Inflammatory macrophage treated with lipopolysaccharide for 4 hours (primary cell): ENCODE results near the gene TCHP.
"Not testable (repeated sequence)": the region's sequence is repeated elsewhere in the genome, so short reads cannot be mapped to it uniquely, and the experiment has no call there.

Source experiments
- DNase-seq: peaks from one replicate; pipeline ENCODE4 v3.0.0-alpha.2; 2020

The TCHP gene

DNA sequence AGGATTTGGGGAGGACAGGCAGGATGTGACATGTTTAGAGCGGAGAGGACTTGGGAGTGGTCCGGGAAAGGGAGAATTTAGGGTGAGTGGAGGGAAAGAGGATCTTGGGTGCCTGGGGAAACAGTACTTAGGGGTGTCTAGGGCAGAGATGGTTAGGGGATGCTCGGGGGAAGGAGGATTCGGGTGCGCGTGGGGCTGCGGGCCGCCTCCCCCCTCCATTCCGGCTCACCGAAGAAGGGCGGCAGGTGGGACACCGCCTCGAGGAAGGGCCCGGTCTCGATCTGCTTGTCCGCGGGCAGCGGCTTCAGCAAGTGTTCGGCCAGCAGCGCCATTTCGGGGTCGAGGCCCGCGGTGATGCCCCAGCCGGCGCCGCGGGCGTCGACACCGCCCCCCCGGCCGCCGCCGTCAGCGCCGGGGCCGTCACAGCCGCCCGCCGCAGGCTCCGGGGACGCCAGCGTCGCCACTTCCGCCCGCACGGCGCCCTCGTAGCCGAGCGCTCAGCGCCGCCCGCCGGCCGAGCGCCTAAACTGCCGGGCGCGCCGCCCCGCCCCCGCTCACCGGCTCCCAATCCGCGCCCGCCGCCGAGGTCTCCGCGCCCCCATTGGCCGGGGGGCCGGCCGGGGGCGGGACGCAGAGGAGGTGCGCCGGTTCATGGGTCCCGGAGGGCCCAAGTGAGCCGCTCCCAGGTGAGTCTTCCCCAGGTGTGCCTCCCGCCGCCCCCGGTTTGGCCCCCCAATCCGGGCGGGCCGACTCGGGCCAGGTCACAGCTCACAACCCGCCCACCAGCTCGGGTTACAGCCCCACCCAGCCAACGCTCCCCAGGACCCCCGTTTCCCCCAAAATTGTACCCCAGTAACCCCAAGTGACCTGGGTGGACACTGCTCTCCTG is 19.8 kb upstream of the TCHP start, which contains the start of gene GLTP:
TSS of gene GLTP (minus strand) at position 499 of the 889 bp plus-strand sequence. CDS start at position 332, 167 bp downstream.
- DNase-seq, result peak; percentile 93

DNA sequence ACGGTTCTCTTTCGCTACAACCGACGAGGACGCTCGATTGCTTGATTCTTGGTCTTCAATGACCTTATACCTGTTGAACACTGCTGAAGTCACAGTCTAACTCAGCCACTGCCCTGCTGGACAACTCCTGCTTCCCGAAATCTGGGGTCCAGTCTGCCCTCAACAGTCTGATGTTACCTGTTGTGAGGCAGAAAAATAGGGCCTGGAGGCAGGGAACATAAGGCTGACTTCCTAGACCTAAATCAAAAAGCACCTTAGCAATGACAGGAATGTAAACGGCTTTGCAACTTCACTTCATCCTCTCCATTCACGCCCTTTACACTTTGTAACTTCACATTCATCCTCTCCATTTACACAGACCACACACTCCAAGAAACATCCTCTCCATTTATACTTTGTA is 19.1 kb upstream of the TCHP start:
- no peak for DNase-seq

DNA sequence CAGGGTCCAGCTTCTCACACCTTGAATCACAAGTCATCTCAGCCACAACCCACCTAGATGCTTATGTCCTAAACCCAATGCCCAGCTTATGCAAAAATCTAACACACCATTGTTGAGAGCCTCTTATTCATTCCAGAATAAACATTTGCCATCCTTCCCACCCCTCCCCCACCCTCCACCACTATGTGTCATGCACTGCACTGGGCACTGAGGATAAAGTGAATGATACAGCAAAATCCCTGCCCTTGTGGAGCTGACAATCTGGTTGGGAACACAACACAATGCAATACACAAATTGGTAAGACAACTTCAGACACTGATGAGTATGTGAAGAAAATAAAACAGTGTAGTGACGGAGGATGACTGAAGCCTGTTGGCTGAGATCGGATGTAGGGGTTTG is 18.3 kb upstream of the TCHP start:
- no peak for DNase-seq

DNA sequence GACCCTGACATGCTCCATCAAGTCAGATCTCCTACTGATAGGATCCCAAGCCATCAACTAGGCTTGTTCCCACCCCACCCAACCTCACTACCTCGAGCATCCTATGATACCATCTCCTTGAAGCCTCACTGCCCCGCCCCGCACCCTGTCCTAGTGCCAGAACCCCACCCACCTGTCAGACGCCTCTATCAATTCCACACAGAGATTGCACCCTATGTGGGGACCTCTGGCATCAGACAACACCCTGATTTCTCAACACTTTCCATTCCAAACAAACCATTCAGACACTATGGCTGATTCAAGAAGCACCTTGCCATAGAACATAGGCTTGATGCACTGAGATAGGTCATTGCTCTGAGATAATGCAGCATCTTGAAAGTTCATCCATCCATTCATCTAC is 16.6 kb upstream of the TCHP start:
- DNase-seq, result no peak

DNA sequence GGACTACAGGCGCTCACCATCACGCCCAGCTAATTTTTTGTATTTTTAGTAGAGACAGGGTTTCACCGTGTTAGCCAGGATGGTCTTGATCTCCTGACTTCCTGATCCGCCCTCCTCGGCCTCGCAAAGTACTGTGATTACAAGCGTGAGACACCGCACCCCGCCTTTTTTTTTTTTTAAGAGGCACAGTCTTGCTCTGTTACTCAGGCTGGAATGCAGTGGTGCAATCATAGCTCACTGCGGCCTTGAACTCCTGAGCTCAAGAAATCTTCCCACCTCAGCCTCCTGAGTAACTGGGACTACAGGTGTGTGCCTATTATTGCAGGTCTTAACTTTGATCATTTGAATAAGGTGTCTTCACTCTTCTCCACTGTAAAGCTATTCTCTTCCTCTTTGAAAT is 14.5 kb upstream of the TCHP start:
- DNase-seq, result no peak

DNA sequence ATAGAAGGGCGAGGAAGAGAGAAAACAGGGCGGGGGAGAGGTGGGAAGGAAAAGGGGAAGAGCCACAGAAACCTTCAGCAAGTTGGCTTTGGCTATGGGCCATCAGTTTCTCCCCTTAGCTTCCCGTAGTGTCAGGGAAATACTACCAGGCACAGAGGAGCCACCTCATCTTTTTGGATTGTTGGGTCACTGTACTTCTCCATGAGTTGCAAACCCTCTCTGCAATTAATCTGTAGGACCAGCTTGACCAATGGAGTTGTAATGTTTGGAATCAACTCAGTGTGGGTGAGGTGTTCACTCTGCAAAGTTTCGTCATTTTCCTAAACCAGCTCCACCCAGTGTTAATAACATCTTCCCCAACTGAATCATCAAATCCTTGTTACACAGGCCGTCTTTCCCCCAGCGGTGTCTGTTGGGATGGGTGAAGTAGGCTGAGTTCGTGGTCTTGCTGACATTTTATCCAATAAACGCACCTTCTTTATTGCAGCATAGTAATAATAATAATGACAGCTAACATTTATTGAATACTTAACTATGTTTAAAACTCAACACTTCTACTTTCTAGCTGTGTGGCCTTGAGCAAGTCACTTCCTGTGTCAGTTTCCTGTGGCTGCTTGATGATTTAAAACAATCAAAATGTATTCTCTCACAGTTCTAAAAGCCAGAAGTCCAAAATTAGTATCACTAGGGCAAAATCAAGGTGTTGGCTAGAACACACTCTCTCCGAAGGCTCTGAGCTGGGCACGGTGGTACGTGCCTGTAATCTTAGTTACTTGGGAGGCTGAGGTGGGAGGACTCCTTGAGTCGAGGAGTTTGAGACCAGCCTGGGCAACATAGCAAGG is 11.7 kb upstream of the TCHP start:
- DNase-seq, result peak; percentile 92

DNA sequence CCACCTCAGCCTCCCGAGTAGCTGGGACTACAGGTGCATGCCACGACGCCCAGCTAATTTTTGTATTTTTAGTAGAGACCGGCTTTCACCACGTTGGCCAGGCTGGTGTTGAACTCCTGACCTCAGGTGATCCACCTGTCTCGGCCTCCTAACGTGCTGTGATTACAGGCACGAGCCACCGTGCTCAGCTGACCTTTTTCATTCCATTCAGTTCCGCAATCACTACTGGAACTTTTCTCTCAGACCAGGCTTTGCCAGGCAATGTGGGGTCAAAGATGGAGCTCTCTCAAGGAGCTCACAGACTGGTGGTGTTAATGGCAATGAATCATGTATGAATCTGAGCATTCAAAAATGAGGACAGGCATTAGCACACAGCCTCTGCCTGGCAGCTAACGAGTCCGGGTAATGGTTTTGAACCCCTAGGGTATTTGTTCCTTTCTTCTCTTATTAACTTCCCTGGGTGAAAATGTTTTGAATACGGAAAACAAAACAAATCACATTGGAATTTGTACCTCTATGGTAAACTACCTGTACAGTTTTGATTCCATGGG is 9.4 kb upstream of the TCHP start:
- no peak for DNase-seq

DNA sequence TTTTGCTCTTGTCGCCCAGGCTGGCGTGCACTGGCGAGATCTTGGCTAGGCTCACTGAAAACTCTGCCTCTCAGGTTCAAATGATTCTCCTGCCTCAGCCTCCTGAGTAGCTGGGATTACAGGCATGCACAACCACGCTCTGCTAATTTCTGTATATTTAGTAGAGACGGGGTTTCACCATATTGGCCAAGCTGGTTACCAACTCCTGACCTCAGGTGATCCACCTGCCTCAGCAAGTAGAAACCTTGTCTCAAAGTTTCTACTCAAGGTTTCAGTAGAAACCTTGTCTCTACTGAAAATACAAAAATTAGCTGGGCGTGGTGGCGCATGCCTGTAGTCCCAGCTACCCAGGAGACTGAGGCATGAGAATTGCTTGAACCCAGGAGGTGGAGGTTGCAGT is 8.3 kb upstream of the TCHP start:
- not testable (repeated sequence) for DNase-seq

DNA sequence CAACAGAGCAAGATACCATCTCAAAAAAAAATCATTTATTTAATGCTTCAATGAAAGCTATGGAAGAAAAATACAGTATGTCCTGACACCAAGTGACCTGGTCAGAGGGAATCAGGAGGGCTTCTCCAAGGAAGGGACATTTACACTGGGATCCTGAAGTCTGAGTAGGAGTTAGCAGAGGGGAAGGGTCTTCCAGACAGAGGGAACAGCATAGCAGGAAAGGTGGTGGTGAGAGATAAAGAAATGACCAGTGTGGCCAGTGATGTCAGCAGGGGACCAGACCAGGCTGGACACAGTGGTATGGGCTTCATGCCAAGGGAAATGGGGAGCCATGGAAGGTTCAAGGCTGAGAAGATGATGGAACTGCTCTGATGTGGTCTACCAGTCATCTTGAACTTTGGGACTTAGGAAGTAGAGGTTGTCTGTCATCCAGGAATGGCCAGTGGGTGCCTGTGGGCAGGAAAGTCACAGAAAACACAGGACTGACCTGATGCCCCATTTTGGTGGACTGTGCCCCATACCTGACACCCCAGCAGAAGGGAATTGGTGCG is 7.8 kb upstream of the TCHP start:
- no peak for DNase-seq

DNA sequence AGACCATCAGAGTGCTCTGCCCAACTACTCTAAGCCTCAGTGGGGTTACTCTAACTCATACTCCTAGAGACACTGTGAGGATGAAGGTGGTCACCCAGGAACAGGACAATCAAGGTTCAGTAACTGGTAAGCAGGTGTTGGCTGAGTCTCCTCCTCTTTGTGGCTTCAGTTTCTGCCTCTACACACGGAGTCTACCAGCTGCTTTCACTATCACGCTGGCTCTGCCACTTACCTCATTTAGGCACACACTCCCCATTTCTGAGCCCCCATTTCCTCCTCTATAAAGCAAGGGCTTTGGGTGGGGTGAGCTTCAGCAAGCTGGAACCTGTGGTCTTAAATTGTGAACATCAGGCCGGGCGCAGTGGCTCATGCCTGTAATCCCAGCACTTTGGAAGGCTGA is 7.3 kb upstream of the TCHP start:
- DNase-seq, result no peak

DNA sequence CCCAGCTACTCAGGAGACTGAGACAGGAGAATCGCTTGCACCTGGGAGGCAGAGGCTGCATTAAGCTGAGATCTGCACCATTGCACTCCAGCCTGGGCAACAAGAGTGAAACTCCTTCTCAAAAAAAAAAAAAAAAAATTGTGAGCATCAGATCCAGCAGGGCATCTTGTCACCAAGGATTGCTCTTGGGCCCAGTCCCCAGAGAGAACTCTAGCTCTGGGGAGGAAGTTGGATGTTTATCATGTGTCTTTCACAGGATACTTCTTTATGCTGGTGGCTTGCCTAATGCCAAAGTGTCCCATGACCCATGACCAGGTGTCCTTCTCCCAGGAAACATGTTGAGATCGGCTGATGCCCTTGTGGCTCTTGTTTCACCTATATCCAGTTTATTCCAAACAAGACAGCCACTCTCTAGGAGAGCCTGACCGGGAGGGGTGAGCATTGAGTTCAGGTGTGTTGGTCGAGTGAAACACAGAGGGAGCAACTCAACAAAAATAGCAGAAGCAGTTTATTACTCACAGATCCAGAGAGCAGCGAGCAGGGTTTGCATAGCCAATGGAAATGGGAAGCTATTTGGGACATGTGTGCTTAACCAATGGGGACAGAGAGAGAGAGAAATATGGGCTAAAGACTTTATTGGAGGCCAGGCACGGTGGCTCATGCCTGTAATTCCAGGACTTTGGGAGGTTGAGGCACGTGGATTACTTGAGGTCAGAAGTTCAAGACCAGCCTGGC is 6.6 kb upstream of the TCHP start:
- peak; percentile 47 for DNase-seq

DNA sequence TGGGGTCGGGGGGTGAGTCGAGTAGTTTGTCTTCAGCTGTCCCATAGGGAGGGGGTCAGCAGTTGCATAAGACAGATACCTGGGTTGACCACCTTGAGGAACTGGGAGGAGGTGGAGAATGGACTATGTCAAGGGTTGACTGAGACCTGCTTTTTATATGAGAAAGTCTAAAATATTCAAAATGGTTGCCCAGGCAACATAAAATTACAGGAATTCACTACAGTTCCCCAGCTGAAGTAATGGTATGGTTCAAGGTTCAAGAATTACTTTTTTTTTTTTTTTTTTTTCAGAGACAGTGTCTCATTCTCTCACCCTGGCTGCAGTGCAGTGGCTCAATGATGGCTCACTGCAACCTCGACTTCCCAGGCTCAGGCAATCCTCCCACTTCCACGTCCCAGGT is 5.1 kb upstream of the TCHP start:
- no peak for DNase-seq

DNA sequence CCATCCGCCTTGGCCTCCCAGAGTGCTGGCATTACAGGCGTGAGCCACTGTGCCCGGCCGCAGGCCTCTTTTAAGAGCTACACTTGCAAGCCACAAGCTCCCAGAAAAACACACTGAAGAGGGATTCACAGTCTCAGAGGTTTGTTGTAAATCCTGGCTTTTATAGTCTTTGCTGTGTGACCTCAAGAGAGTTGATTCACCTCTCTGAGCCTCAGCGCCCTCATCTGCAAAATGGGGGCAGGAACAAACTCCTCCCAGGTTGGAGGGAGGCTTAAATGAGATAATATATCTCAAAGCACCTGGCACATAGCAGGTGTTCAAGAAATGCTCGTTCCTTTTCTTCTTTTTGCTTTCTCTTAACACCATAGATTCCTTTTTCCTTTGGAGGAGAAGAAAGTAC is 3.9 kb upstream of the TCHP start:
- no peak for DNase-seq

DNA sequence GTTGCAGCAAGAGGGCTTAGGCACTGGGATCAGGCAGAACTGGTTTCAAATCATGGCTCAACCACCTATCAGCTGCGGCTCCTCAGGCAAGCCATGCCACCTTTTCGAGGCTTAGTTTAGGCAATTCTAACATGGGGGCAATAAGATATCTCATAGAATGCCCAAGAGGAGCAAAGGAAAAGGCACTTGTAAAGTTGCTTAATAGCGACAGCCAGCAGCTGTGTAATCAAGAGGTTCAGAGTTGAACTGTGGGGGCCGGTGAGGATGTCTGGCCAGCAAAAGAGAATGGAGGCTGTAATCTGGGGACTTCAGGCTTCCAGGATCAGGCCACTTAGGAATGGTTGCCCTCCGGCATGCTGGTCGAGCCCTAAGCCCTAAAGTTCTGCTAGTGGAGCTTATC is 3.0 kb upstream of the TCHP start:
- DNase-seq, result no peak

DNA sequence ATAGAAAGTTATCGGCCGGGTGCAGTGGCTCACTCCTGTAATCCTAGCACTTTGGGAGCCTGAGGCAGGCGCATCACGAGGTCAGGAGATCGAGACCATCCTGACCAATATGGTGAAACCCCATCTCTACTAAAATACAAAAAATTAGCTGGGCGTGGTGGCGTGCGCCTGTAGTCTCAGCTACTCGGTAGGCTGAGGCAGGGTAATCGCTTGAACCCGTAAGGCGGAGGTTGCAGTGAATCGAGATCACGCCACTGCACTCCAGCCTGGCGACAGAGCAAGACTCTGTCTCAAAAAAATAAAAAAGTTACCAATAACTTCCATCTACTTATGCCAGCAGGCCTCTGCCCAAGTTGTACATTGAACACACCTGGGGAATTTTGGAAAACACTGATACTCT is 729 bp upstream of the TCHP start:
- not testable (repeated sequence) for DNase-seq

DNA sequence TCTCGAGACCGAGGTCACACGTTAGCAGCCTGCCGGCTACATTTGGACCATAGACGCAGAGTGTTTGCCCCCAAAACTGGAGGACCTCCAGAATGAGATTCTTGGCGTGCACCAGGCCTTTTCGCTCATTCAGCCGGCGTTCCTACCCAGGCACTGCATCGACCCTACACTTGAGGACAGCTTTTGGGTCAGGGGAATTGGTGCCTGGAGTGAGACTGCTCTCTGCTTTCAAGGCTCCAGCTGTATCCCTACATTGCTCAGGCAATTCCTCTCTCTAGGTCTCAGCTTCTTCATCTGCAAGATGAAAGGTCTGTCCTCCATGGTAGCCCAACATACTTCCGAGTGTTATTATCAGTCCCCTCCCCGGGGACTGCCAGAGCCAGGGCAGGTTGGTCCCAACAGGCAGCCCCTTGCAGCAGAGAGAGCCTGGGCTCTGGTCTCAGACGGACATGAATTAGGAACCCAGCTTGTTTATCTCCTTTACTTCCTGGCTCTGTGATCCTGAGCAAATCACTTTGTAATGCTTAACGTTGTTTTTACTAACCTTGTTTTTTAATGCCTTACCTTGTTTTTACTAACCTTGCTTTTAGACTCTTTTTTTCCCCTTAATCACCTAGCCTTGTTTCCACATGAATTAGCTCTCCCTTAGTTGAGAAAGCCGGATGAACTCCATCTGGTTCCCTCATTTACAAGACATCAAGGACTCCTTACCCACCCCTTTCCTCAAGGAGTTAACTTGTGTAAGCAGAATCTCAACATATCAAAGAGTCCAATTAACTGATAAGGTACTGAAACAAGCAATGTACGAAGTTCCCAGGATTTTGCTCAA is 892 bp downstream of the TCHP start:
- peak; percentile 10 for DNase-seq

DNA sequence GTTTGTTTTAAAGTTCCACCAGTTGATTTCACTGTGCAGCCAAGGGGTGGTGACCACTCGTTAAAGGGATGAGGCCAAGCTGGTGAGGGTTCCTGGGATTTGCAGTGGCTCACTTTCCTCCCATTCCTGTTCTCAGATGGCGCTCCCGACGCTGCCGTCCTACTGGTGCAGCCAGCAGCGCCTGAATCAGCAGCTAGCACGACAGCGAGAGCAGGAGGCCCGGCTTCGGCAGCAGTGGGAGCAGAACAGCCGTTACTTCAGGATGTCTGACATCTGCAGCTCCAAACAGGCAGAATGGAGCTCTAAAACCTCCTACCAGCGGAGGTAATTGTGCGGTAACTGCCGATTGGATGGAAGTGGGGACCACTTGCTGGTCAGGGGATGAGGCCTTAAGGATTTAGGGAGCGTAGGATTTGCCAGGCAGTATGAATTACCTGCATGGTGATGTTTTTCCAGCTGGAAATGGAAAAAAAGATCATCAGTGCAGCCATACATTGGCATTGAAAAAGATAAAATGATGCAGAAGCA is 2.9 kb downstream of the TCHP start:
- DNase-seq, result no peak

DNA sequence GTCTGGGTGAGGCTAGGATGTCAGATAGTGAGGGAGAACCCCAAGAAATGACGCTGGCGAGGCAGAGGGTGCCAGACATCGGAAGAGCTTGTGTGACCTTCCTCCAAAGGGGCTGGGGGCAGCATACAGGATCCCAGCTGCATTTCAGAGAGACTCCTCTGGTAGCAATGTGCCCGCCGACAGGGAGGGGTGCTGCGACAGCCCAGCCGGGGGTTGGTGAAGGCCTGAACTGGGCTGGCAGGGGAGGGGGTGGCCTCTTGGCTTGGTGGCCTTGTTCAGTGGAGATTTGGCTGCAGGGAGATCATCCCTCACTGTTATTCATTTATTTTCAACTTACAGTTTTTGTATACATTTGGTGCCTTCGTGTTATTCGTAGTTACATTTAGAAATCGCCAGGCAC is 5.2 kb downstream of the TCHP start:
- DNase-seq, result no peak

DNA sequence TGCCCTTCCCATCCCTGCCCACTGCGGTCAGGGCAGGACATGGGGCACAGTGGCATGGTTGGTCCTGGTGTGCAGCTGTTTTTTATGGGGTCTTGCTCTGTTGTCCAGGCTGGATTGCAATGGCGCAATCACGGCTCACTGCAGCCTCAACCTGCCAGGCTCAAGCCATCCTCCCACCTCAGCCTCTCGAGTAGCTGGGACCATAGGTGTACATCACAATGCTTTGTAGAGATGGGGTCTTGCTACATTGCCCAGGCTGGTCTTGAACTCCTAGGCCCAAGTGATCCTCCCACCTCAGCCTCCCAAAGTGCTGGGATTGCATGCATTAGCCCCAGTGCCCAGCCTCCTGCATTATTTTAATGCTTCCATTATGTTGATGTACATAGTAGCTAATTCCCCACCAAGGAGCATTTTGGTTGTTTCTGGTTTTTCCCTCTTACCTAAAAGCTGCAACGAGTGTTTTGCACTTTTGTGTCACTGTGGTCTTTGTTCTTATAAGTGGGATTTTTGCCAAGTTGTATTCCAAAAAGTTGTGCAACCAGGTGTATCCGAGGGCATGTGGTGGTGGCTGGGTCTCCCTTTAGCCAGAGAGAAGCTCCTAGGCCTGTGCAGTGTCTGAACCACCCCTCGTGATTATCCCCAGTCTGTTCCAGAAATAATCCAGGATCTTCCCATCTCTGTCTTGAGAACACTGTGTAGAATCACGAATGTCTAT is 10.3 kb downstream of the TCHP start:
- no peak for DNase-seq

DNA sequence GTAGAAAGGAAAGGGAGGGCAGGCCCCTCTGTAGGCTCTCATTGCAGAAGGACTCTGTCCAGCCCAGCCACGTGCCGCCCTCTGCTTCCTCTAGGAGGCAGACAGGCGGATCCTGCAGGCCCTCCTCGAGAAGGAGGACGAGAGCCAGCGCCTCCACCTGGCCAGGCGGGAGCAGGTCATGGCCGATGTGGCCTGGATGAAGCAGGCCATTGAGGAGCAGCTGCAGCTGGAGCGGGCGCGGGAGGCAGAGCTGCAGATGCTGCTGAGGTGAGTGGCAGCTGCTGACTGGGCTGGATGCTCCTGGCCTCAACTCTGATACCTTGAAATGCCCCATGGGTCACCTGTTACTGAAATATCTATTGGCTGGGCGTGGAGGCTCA is 10.9 kb downstream of the TCHP start:
- DNase-seq, result peak; percentile 6

DNA sequence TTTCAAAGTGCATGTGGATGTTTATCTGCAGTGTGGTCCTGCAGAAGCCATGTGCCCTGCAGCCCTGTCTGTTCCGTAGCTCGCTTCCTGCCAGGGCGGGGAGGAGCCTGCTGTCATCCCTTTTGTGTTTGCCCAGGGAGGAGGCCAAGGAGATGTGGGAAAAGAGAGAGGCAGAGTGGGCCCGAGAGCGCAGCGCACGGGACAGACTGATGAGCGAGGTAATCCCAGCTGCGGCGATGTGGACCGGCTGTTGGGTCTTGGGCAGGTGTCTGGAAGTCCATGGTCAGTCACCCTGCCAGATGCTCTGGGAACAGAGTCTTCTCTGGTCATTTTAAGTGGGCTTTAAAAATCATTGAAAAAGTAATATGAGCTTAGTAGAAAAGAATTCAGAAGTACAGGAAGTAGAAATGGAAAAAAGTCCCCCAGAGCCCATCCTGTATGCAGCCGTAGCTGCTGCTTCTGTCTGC is 12.8 kb downstream of the TCHP start:
- no peak for DNase-seq
